A673 (cell line): ENCODE data around the gene EML1.

Experiments
- CTCF ChIP-seq: fragments of 300-800, 200-600 bp; sonication (generic); conservative IDR thresholded peaks from 2 replicates; pipeline ENCODE4 v1.5.1; 2017; ENCODE audit warnings: low read depth, mild to moderate bottlenecking, antibody characterized with exemption, low read length, moderate library complexity, mixed read lengths
- EZH2 ChIP-seq: fragments of 200-600 bp; sonication (generic); IDR thresholded peaks from 2 replicates; pipeline ENCODE4 v1.6.1; 2017; ENCODE audit warnings: borderline replicate concordance, low read depth, mild to moderate bottlenecking, mixed read lengths, antibody characterized with exemption, low read length; ENCODE audit not compliant: poor library complexity, severe bottlenecking

- TF ChIP-seq CTCF (peak; percentile 90), EZH2 (no peak)
Measured at GRCh38 chr14:99982537-99983250, 189.5 kb downstream of the EML1 start.
